GM12865 (cell line): ENCODE results near the gene MT1B.

ENCODE experiments used
- DNase-seq: peaks from one replicate; pipeline ENCODE4 v3.0.0; 2010; ENCODE audit warnings: low read depth
- H3K4me3 ChIP-seq: 2 replicates; pipeline ENCODE4 v1.5.1; 2011; ENCODE audit warnings: mild to moderate bottlenecking, low read depth, low read length, control low read depth
- CTCF ChIP-seq: IDR thresholded peaks from 2 replicates; pipeline ENCODE4 v1.5.1; 2011; ENCODE audit warnings: low read length, control low read depth, low read depth, inconsistent platforms; ENCODE audit not compliant: insufficient read depth; ENCODE audit errors: missing control alignments

The MT1B gene

GRCh38 chr16:56651586-56651985 lies at the start of gene MT1B:
MT1B (plus strand) TSS chr16:56651886; CDS start chr16:56651954, 68 bp downstream.
- no peak within 1 kb of the TSS for H3K4me3 ChIP-seq
- TF ChIP-seq CTCF, result no peak
- no peak for DNase-seq

- no peak overlapping the region for H3K4me3 ChIP-seq
- peak; percentile 6 for TF ChIP-seq CTCF
- peak; percentile 25 for DNase-seq
Observed at GRCh38 chr16:56603589-56603988, 48.1 kb upstream of the MT1B start.

- DNase-seq, result no peak
- no peak overlapping the region for H3K4me3 ChIP-seq
- no peak for TF ChIP-seq CTCF
Observed at GRCh38 chr16:56604966-56605365, 46.7 kb upstream of the MT1B start.

GRCh38 chr16:56605475-56605874 lies 46.2 kb upstream of the MT1B start:
- no peak for TF ChIP-seq CTCF
- H3K4me3 ChIP-seq, result no peak overlapping the region
- DNase-seq, result no peak

GRCh38 chr16:56606071-56606475 lies 45.6 kb upstream of the MT1B start:
- TF ChIP-seq CTCF, result no peak
- DNase-seq, result no peak
- no peak overlapping the region for H3K4me3 ChIP-seq

GRCh38 chr16:56606476-56607108 lies 45.1 kb upstream of the MT1B start:
- no peak for TF ChIP-seq CTCF
- no peak overlapping the region for H3K4me3 ChIP-seq
- DNase-seq, result no peak

- no peak overlapping the region for H3K4me3 ChIP-seq
- no peak for DNase-seq
- TF ChIP-seq CTCF, result no peak
Observed at GRCh38 chr16:56607109-56607618, 44.5 kb upstream of the MT1B start.
